ENCODE results near the gene KLF18.
"Not testable (repeated sequence)": the region's sequence is repeated elsewhere in the genome, so short reads cannot be mapped to it uniquely, and the experiment has no call there.

The KLF18 gene

DNA sequence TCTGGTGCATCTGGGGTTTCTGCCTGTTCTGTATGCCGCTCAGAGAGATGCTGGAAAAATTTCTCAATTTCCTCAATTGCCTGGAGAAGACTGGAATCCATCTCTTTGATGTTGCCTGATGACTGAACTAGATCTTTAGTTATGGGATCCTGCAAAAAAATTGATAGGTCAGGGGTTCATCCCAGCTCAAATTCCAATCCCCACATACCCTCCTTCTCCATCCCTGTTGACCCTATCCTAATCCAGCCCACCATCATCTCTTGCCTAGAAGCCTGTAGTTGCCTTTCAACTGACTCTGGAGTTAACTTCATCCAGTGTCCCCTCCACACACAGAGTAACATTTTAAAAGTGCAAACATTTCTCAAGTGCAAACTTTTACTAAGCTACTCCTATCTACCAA, at the start of gene KLF18:
TSS of gene KLF18 (minus strand) at position 101 of the 400 bp plus-strand sequence. CDS start at position 101, 0 bp downstream.
- DNase-seq, result no peak

DNA sequence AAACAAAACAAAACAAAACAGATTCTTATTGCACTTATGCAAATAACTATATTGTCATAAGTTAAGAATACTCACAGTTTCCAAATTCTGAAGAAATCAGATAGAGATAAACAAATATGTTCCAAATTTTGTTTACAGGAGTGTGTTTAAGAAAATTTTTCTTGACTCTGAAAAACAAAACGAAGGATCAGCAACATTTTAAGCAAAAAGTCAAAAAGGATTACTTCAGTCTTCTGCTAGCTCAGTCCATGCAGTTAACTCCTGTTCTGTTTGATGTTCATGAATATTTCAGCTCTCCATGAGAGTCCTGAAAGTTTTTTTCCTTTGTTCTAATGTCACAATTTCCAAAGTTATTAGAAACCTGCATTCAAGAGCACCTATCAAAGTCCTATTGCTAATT, 33.2 kb upstream of the KLF18 start:
- no peak for DNase-seq

DNA sequence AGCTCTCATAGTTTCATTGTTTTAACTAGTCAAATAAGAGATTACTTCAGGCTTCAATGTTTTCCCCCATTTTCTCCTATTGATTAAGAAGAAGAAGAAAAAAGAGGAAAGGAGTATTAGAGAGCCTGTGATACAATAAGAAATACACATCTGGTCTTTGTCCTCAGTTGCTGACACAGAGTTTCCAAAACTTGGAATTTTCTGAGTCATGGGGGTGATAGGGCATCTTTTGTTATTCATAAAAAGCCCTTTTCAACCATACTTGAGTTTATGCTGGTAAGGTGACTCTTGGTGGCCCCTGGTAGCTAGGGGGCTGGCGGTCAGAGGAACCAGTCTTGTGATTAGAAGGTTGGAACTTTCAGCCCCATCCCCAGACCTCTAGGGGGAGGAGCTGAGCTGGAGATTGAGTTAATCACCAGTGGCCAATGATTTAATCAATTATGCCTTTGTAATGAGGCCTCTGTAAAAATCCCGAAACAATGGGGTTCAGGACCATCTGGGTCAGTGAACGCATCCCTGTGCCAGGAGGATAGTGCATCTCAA, 28.9 kb upstream of the KLF18 start:
- DNase-seq, result no peak

DNA sequence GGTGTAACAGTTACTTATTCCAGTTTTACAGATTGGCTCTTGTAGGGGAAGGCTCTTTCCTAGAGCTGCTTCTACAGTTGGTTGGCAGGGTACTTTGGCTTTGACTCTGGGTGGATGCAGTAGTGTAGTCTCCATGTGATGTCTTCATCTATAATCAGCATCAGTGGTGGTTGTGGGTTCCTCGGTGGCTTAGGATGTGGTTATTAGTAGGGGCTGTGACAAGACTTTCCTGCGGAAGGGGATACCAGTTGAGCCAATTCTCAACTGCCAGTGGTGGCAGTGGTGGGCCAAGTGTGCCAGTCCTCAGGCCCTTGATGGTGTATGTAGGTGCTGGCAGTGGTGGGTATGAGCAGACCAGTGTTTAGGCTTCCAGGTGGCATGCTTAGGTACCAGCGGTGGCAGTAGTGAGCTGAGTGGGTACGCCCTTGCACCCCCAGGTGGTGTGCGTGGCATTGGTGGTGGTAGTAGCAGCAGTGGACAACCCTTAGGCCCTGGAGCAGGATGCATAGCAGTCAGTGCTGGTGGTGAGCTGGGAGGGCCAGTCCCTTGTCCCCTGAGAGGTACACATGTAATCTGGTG, 27.2 kb upstream of the KLF18 start:
- DNase-seq, result no peak

DNA sequence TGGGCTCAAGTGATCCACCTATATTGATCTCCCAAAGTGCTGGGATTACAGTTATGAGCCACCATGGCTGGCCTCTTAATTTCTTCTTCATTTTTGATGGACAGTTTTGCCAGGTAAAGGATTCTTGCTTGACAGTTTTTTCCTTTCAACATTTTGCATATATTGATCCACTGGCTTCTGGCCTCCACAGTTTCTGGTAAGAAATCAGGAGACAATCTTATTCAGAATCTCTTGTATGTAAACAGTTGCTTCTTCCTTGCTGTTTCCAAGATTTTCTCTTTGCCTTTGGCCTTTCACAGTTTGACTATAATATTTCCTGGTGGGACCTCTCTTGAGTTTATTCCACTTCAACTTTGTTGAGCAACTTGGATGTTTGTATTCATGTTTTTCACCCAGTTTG, 20.1 kb upstream of the KLF18 start:
- no peak for DNase-seq

DNA sequence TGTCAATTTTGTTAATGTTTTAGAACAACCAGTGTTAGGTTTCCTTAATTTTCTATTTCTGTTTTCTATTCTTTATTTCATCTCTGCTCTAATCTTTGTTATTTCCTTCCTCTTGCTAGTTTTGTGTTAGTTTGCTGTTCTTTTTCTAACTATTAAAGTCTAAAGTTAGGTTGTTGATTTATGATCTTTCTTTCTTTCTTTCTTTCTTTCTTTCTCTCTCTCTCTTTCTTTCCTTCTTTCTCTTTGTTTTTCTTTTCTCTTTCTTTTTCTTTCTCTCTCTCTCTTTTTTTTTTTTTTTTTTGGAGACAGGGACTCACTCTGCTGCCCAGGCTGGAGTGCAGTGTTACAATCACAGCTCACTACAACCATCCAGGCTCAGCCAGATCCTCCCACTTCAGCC, 17.4 kb upstream of the KLF18 start:
- DNase-seq, result no peak

DNA sequence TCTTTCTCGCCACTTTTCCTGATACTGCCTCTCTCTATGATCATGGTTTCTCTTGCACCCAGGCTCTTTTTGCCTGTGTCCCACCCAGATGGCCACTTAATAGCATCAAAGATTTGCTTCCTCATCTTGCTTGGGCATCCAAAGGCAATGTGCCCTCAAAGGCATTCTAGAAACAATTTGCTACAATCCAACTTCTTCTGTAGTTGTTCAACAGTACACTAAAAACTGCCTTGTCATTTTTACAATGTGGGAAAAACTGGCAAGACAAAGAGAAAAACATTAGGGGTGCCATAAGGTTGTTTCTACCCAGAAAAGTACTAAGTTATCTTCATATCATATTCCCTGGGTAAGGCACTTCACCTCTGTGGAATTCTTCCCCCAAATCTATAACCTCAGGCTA, 16.5 kb upstream of the KLF18 start:
- no peak for DNase-seq

DNA sequence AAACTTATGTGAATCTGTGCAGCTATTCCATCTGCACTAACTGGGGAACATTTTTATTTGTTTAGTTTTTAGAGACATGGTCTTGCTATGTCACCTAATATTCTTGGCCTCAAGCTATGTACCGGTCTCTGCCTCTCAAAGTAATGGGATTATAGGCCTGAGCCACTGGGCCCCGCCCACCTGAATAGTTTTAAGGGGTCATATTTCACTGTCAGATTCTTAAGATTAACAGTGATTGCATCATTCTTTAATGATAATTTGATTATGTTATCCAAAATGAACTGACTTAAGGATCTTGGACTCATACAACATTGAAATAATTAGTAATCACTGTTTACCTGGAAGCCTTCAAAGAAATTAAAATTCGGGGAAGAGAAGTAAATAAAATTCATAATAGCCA, 12.6 kb upstream of the KLF18 start:
- no peak for DNase-seq

DNA sequence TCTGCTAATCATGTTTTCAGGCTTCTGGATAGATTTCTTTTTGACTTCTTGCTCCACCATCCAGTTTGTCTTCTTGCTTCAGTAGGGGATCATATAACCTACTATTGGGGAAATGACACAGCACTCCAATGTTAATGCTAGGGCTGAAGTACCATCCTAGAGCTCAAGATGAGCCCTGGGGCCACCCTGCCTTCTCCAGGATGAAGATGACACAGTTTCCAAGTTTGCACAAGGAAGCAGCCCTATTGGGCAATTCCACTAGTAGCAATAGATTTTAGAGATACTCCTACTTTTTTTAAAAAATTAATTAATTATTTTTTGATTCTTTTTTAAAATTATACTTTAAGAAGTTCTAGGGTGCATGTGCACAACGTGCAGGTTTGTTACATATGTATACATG, 11.3 kb upstream of the KLF18 start:
- no peak for DNase-seq

DNA sequence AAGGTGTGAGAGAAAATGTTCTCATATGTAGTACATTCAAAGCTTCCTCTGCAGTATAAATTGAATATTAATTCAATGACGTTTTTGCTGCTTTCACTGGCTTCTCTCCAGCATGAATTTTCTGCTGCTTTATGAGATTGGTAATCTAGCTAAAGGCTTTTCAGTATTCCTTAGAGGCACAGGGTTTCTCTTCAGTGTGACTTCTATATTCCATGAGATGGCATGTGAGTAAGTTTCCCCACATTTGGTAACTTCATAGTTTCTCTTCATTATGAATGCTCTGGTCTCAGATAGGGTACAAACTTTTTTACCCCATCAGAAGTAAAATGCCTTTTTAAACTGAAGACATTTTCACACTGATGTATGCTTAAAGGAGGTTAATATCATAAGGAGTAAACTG, 10.4 kb upstream of the KLF18 start:
- DNase-seq, result no peak

DNA sequence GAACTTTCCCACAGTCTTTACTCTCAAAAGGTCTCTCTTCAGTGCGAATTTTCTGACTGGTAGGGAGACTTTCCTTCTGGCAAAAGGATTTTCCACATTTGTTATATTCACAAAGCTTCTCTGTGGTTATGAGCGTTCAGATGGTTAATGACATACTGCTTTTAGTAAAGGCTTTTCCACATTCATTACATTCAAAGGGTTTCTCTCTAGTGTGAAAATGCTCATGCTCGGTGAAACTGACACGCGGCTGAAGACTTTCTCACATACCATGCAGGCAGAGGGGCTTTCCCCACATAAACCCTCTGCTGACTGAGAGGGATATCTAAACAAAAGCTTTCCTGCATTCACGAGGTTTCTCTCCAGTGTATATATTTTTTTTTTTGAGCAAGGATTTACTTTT, 9.9 kb upstream of the KLF18 start:
- DNase-seq, result no peak

DNA sequence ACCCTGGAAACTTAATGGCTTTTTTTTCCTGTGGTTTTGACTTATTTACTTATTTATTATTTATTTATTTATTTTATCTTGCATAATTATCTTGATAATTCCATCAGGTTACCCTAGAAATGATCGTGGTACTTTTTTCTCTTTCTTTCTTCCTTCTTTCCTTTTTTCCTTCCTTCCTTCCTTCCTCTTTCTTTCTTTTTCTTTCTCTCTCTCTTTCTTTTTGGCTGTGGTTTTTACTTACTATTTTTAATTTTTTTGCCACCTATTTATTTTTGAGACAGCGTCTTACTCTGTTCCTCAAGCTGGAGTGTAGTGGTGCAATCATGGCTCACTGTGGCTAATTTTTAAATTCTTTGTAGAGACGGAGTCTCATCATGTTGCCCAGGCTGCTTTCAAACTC, 6.2 kb upstream of the KLF18 start:
- DNase-seq, result no peak

DNA sequence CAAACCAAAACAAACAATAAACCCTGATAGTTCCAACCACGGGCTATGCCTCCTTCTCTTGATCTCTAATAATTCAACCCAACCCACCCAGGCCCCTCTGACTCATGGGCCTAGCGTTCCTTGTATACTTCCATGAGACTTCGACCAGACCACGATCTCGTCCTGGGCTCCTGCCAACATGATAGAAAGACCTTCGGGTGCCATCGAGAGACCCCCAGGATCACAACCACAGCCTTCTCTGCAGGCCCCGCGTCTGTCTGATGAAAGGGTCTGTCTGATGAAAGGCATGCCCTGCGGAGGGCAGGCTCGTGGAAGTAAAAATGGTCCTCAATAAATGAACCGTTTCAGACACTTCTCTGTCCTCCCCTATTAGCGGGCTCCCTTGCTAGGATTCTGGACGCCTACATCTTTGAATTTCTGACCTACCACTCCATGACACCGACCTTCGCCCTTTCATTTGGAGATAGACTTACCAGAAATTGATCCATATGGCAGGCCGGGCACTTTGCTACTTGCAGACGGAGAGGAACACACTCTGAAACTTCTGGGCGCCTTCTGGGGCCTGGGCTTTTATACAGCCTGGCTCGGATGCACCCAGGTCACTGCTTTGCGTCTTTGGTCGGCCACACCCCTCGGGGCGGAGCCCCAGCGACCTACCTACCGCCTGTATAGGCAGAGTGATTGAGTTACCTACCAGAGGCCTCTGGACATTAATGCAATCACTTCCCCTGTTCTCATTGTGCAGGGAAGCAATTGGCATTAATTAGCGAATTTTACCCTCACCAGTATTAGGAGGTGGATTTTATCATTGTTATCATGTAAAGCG, 5.3 kb upstream of the KLF18 start:
- no peak for DNase-seq

DNA sequence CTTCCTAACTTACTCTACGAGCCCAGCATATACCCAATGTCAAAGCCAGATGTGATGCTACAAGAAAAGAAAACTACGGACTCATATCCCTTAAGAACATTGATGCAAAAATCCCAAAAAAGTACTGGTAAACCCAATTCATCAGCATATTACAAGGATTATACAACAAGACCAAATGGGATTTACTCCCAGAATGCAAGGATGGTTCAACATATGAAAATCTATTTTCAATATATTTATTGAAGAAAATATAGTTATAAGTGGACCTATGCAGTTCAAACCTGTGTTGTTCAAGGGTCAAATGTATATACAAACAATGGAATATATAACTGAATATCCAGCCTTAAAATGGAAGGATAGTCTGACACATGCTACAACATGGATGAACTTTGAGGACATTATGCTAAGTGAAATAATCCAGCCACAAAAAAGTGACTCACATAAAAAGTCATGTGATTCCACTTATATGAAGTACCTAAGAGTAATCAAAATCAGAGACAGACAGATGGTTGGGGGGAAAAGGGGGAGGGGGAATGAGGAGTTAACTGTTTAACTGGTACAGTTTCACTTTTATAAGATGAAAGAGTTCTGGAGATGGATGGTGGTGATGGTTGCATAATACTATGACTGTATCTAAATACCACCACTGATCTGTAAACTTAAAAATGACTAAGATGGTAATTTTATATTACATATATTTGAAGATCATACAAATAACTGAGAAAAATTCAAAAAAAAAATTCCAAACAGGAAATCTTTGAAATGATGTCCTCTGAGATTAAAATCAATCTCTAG, 3.7 kb upstream of the KLF18 start:
- no peak for DNase-seq

DNA sequence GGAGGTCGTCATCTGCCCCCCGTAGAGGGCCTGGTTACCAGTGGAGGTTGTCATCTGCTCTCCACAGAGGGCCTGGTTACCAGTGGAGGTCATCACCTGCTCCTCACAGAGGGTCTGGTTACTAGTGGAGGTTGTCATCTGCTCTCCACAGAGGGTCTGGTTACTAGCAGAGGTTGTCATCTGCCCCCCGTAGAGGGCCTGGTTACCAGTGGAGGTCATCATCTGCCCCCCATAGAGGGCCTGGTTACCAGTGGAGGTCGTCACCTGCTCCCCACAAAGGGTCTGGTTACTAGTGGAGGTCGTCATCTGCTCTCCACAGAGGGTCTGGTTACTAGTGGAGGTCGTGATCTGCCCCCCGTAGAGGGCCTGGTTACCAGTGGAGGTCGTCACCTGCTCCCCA, 1.9 kb downstream of the KLF18 start:
- DNase-seq, result not testable (repeated sequence)

DNA sequence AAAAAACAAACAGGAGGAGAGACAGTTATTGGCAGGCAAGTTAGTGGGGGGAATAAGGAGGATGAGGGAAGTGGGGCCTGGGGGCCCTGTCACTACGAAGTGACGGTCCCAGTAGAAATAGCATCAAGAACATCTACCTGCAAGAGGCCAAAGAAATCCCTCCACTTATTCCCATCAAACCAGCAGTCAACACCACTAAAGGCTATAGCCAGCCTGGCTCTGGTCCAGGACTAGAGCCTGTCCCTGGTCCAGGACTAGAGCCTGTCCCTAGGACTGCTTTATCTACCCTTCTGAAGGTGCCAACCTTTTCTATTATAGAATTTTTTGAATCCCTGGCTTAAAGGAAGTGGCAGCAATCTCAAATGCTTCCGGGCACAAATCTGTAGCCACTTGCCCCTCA, 3.2 kb downstream of the KLF18 start:
- DNase-seq, result no peak

DNA sequence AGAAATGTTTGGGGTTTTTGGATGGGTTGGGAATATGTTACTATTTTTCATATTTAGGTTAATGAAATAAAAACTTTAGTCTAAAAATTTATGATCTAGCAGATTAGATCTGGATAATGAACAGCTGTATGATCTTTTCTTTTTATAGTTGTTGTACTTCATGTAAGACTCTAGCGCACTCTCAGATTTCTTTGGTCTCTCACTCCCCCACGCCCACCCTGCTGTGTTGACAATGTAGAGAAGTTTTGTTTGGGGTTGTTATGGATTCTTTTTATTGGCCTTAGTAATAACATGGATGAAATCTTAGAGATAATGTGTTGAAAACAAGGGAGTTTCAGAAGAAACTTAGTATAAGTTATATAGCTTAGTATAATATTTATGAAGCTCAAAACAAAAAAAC, 5.5 kb downstream of the KLF18 start:
- no peak for DNase-seq

DNA sequence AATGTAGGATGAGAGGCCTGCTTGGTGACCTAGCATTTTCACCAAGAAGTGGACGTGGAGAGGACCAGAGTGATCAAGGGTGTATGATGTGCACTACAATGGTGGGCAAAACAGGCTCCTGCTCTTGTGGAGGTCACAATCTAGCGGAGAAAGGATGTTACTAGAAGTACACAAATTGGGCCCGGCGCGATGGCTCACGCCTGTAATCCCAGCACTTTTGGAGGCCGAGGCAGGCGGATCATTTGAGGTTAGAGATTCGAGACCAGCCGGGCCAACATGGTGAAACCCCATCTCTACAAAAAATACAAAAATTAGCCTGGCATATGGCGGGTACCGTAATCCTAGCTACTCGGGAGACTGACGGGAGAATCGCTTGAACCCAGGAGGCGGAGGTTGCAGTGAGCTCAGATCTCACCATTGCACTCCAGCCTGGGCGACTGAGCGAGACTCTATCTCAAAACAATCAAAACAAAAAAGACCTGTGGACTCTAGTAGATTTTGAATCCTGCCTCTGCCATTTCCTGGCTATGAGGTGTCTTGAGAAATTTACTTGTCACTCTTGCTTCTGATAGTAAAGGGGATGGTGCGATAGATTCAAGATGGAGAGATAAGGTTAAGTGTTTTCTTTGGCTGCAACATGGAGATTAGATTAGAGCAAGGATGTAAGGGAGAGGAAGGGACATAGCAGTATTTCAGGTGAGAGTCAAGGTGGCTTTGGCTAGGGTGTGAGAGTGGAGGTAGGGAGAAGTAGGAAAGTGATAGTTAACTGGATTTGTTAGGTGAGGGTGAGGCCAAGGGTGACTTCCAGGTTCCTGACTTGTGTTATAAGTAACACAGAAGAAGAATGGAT, 7.1 kb downstream of the KLF18 start:
- no peak for DNase-seq

DNA sequence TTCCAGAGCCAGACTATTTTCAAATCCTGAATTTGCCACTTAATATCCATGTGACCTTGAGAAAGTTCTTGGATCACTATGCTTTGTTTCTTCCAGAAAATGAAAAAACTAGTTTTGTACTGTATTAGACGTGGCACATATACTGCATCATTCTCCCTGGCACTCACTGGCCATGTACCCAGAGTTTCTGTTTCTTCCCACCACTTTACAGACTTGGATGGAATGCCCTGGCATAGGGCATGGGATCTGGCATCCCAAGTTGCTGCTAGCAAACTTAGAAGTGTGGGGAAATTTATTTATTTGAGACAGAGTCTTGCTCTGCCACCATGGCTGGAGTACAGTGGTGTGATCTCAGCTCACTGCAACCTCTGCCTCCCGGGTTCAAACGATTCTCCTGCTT, 10.0 kb downstream of the KLF18 start:
- DNase-seq, result no peak

DNA sequence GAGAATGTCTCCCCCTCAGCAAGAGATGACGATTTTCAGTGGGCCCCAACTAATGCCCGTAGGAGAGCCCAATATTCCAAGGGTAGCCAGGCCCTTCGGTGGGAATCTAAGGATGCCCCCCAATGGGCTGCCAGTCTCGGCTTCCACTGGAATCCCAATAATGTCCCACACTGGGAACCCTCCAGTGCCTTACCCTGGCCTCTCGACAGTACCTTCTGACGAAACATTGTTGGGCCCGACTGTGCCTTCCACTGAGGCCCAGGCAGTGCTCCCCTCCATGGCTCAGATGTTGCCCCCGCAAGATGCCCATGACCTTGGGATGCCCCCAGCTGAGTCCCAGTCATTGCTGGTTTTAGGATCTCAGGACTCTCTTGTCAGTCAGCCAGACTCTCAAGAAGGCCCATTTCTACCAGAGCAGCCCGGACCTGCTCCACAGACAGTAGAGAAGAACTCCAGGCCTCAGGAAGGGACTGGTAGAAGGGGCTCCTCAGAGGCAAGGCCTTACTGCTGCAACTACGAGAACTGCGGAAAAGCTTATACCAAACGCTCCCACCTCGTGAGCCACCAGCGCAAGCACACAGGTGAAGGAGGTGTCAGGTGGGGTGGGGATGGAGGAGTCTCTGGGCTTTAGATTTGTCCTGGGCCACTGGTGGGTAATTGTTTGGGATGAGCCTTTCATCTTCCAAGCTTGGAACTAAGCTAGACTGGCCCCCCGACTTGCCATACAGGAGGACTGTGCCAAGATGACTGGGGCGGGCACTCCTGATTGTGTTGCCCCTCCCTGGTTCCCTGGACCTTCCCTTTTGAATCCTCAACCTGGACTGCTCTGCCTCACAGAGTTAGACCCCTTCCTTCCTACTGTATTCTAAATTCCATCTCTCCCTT, 11.6 kb downstream of the KLF18 start:
- DNase-seq, result no peak

DNA sequence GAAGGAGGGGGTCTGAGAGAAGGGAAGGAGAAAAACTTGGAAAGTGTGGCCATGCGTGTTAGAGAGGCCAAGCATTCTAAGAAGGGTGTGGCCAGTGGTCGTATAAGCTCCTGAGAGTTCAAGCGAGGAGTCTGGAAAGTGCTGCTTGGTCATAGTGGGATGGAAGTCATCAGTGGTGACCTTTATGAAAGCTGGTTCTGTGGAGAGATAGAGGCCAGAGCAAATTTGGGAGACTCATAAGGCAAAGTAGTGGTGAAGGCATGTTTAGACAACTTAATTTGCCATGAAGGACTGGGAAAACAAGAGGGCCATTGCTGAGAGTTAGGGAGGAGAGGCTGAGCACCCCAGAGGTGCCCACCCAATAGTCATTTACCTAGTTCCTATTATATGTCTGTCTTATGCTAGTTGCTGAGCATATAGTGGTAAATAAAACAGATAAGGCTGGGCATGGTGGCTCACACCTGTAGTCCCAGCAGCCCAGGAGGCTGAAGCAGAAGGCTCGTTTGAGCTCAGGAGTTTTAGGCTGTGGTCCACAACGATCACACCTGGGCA, 21.0 kb downstream of the KLF18 start:
- DNase-seq, result no peak
